GM18907 (cell line): ENCODE data around the gene CD4.
A peak's percentile ranks its signal among the peaks of the same experiment; 100 is the strongest.

Experiments
- ATAC-seq: cut with Tn5 transposase; IDR thresholded peaks from one replicate; pipeline ENCODE4 v1.9.1; 2021; ENCODE audit warnings: mild to moderate bottlenecking, moderate library complexity; ENCODE audit not compliant: unreplicated experiment

The CD4 gene

GRCh38 chr12:6777386-6777785 is 11.9 kb upstream of the CD4 start:
- no peak for ATAC-seq

GRCh38 chr12:6778217-6778573 is 11.1 kb upstream of the CD4 start:
- ATAC-seq, result no peak

GRCh38 chr12:6778574-6779550 is 10.5 kb upstream of the CD4 start:
- ATAC-seq, result peak; percentile 71

GRCh38 chr12:6779708-6780432 is 9.5 kb upstream of the CD4 start:
- ATAC-seq, result no peak

GRCh38 chr12:6780573-6780972 is 8.8 kb upstream of the CD4 start:
- ATAC-seq, result no peak

- no peak for ATAC-seq
Measured at GRCh38 chr12:6782119-6782518, 7.2 kb upstream of the CD4 start.

GRCh38 chr12:6782850-6783566 is 6.3 kb upstream of the CD4 start:
- no peak for ATAC-seq

- no peak for ATAC-seq
Measured at GRCh38 chr12:6783828-6784227, 5.5 kb upstream of the CD4 start.

- no peak for ATAC-seq
Measured at GRCh38 chr12:6784296-6784695, 5.0 kb upstream of the CD4 start.

GRCh38 chr12:6784761-6785160 is 4.6 kb upstream of the CD4 start:
- no peak for ATAC-seq

- ATAC-seq, result no peak
Measured at GRCh38 chr12:6786416-6787094, 2.8 kb upstream of the CD4 start.

- no peak for ATAC-seq
Measured at GRCh38 chr12:6787309-6787708, 2.0 kb upstream of the CD4 start.

GRCh38 chr12:6790496-6791150 is 1.3 kb downstream of the CD4 start:
- ATAC-seq, result no peak

- ATAC-seq, result no peak
Measured at GRCh38 chr12:6791931-6792520, 2.7 kb downstream of the CD4 start.

GRCh38 chr12:6792522-6793201 is 3.3 kb downstream of the CD4 start:
- ATAC-seq, result no peak

- no peak for ATAC-seq
Measured at GRCh38 chr12:6795088-6795487, 5.8 kb downstream of the CD4 start.

GRCh38 chr12:6796576-6796975 is 7.2 kb downstream of the CD4 start:
- ATAC-seq, result no peak

- no peak for ATAC-seq
Measured at GRCh38 chr12:6799147-6799546, 9.8 kb downstream of the CD4 start.

GRCh38 chr12:6807170-6807569 is 17.8 kb downstream of the CD4 start:
- ATAC-seq, result no peak
